GM15510 (cell line): ENCODE data around the gene SMAD4.

Experiments
- POLR2A ChIP-seq: IDR thresholded peaks from 3 replicates; pipeline ENCODE4 v1.6.1; 2011; ENCODE audit warnings: borderline replicate concordance; ENCODE audit not compliant: insufficient read length; ENCODE audit errors: extremely low read depth

The SMAD4 gene

GRCh38 chr18:51049137-51049536 lies 19.1 kb downstream of the SMAD4 start:
- no peak for TF ChIP-seq POLR2A

DNA sequence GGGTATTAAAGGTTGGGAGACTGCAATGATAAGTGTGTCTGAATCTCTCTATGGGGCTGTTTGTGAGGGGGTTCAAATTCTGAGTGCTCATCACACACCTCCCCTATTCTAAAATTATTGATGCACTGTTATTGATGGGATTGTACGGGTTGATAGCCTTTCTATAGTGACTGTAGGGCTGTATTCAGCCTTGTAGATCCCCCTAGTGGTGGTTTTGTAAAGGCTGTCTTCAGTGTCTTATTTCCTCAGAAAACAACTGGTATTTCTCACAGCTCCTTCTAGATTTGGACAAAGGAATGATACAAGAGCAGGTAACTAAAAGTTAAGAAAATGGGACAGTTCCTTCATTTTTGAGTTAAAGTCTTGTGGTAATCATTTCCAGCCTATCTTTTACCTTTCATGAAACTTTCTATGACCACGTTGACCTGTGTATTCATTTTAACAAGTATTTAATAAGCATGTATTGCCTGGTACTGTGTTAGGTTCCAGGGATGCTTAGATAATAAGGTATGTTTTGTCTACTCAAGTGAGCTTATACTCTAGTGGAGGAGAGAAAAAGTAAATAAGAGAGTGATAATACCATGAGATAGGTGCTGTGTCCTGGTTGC lies 21.2 kb downstream of the SMAD4 start:
- no peak for TF ChIP-seq POLR2A

DNA sequence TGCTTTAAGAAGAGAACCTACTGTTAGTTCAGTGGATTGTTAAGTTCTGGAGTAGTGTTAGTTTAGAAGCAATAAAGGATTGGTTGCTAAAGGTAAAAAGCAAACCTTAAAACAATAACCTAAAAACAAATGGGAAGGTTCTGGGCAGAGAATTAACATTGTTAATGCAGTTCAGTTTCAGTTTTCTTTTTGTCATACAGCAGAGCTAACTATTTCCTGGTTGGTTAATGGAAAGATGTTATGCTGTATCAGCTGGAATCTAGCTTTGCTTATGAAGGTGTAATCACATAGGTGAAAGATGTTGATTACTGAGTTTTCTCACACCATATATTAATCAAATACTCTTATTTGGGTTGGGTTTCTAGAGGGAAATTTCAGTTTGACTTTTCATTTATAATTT lies 23.8 kb downstream of the SMAD4 start:
- no peak for TF ChIP-seq POLR2A

DNA sequence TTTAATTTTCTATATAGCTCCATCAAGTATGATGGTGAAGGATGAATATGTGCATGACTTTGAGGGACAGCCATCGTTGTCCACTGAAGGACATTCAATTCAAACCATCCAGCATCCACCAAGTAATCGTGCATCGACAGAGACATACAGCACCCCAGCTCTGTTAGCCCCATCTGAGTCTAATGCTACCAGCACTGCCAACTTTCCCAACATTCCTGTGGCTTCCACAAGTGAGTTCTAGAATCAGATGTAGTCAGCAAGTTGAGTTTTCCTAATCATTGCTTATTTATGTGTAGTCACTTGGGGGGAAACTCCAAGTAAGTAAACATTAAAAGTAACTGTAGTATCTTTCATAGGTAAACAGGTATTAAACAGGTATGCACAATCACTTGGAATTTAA lies 24.8 kb downstream of the SMAD4 start:
- TF ChIP-seq POLR2A, result no peak

DNA sequence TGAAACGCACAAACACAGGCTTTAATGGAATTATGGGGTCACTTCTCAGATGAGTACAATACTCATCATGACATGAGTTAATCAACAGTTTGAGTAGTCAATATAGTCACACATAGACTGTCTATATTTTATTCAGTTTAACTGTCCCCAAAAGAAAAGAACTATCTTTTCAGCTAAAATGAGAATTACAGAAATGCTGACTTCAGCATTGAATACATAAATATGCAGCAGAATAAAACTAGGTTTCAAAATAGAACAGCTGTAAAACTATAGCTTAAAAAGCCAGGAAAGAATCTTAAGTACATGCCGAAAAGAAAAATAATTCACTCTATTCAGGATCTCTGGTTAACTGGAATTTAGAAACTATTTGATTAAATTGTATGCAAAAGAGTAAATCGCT lies 30.0 kb downstream of the SMAD4 start:
- TF ChIP-seq POLR2A, result no peak

DNA sequence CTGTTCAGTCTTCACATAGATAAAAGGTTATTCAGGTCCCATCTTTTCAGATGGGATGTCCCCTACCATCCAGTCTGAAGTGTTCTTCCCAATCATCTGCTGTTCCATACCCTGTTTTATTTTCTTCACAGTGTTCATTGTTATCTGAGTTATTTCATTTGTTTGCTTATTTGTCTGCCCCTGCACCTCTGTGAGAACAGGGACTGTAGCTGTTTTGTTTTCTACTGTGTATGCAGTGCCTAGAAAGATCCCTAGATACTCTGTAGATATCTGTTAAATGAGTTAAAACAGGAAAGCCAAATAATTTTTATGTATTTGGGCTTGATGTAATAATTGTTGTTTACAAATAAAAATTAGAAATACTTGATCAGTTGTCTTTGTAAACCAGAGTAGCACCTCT lies 34.2 kb downstream of the SMAD4 start:
- TF ChIP-seq POLR2A, result no peak

DNA sequence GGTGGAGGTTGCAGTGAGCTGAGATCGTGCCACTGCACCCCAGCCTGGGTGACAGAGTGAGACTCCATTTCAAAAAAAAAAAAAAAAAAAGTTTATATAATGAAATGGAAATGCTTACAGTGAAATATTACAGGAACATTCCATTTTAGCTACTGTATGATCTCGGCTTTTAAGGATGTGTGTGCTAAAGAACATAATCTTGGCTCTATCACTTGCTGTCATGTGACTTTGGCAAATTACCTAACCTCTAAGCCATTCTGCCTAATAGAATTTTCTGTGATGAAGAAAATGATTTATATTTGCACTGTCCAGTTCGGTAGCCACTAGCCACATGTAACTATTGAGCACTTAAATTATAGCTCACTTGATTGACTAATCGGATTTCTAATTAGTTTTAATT lies 36.3 kb downstream of the SMAD4 start:
- no peak for TF ChIP-seq POLR2A

- no peak for TF ChIP-seq POLR2A
Observed at GRCh38 chr18:51068105-51068504, 38.1 kb downstream of the SMAD4 start.

GRCh38 chr18:51069885-51070284 lies 39.9 kb downstream of the SMAD4 start:
- TF ChIP-seq POLR2A, result no peak

- TF ChIP-seq POLR2A, result no peak
Observed at GRCh38 chr18:51070545-51070944, 40.5 kb downstream of the SMAD4 start.

- no peak for TF ChIP-seq POLR2A
Observed at GRCh38 chr18:51072586-51073313, 42.7 kb downstream of the SMAD4 start.

GRCh38 chr18:51074605-51075004 lies 44.6 kb downstream of the SMAD4 start:
- TF ChIP-seq POLR2A, result no peak

DNA sequence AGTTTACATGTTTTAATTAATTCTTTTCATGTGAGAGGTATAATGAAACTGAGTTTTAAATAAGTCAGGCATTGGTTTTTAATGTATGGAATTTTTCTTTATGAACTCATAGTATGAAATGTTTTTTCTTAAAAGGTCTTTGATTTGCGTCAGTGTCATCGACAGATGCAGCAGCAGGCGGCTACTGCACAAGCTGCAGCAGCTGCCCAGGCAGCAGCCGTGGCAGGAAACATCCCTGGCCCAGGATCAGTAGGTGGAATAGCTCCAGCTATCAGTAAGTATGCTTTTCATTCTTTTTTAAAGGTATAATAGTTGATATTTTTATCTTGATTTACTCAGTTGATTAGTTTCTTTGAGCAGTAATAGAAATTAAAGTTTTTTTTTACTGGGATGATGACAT lies 46.5 kb downstream of the SMAD4 start:
- no peak for TF ChIP-seq POLR2A

GRCh38 chr18:51077217-51077616 lies 47.2 kb downstream of the SMAD4 start:
- TF ChIP-seq POLR2A, result no peak

GRCh38 chr18:51078026-51078425 lies 48.0 kb downstream of the SMAD4 start:
- TF ChIP-seq POLR2A, result no peak

GRCh38 chr18:51082571-51083267 lies 52.7 kb downstream of the SMAD4 start:
- no peak for TF ChIP-seq POLR2A
